ENCODE data around the gene SLC38A10.

DNA sequence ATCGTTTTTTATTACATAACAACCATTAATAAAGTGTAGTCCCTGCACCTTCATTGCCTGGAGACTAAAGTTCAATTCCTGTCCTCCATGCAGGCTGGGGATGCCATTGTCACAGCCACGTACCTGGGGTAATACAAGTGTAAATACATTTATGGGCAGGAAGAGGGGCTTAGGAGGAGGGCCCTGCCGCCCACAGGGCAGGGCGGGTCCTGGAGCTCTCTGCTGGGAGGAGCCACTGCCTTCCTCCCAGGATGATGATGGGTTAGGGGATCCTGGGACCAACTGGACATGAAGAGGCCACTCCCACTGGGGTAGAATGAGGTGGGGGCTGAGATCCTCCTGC is 44.1 kb upstream of the SLC38A10 start:
- TF ChIP-seq, protein P1, sequence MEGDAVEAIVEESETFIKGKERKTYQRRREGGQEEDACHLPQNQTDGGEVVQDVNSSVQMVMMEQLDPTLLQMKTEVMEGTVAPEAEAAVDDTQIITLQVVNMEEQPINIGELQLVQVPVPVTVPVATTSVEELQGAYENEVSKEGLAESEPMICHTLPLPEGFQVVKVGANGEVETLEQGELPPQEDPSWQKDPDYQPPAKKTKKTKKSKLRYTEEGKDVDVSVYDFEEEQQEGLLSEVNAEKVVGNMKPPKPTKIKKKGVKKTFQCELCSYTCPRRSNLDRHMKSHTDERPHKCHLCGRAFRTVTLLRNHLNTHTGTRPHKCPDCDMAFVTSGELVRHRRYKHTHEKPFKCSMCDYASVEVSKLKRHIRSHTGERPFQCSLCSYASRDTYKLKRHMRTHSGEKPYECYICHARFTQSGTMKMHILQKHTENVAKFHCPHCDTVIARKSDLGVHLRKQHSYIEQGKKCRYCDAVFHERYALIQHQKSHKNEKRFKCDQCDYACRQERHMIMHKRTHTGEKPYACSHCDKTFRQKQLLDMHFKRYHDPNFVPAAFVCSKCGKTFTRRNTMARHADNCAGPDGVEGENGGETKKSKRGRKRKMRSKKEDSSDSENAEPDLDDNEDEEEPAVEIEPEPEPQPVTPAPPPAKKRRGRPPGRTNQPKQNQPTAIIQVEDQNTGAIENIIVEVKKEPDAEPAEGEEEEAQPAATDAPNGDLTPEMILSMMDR (conservative IDR thresholded peaks at IDR 0.05; ENCODE audit: low read depth, low read length) = no peak
- TF ChIP-seq EZH2 (IDR thresholded peaks at IDR 0.05; ENCODE audit: borderline replicate concordance, low read depth, low read length, poor library complexity, severe bottlenecking) = no peak
